Stimulated activated effector memory CD8-positive, alpha-beta T cell treated with anti-CD3 and anti-CD28 coated beads, Interleukin-12 subunit alpha, Interleukin-12 subunit beta, amount 100 ng/mL, for 72 hours (primary cell): Measurements from ENCODE around the gene CIART.

ENCODE experiments used
- ATAC-seq: fragments of 150-1000 bp; cut with Tn5 transposase; 2 replicates; pipeline ENCODE4 v1.10.0; 2021
- DNase-seq, 2 donors: peaks; one replicate each; pipeline ENCODE4 v3.0.0; 2021 to 2022; ENCODE audit warnings: low spot score in 2 of 2
- H3K27ac Mint-ChIP-seq: one replicate; pipeline ENCODE4 v1.8.0; 2022; ENCODE audit warnings: mild to moderate bottlenecking, mixed read lengths
- H3K36me3 Mint-ChIP-seq: one replicate; pipeline ENCODE4 v1.8.0; 2022; ENCODE audit warnings: mild to moderate bottlenecking, mixed read lengths
- H3K4me1 Mint-ChIP-seq: one replicate; pipeline ENCODE4 v1.8.0; 2022; ENCODE audit warnings: mixed read lengths
- H3K4me3 Mint-ChIP-seq: one replicate; pipeline ENCODE4 v1.8.0; 2022; ENCODE audit warnings: mild to moderate bottlenecking, mixed read lengths
- H3K9me3 Mint-ChIP-seq: one replicate; pipeline ENCODE4 v1.8.0; 2022; ENCODE audit warnings: mixed read lengths

The CIART gene

GRCh38 chr1:150320667-150320978 is 38.3 kb downstream of the CIART start:
- H3K36me3 Mint-ChIP-seq, result peaks cover 46% of the 10 kb centered on the region
- peak overlapping the region; percentile 99 for H3K27ac Mint-ChIP-seq
- ATAC-seq (no peak), DNase-seq (peak in 1 of 2 donors; percentile 51)
- peak overlapping the region; percentile 99 for H3K4me3 Mint-ChIP-seq
- H3K9me3 Mint-ChIP-seq, result no peaks in the 10 kb centered on the region
- H3K4me1 Mint-ChIP-seq, result peaks cover 9% of the 10 kb centered on the region

- Mint-ChIP-seq H3K27ac (peak overlapping the region; percentile 99), H3K4me1 (peaks cover 14% of the 10 kb centered on the region)
- DNase-seq, result no peak
Measured at GRCh38 chr1:150321826-150322166, 39.4 kb downstream of the CIART start.

GRCh38 chr1:150322310-150322709 is 40.0 kb downstream of the CIART start:
- peak overlapping the region; percentile 99 for H3K27ac Mint-ChIP-seq
- ATAC-seq (peak; percentile 89), DNase-seq (no peak)
- peaks cover 63% of the 10 kb centered on the region for H3K36me3 Mint-ChIP-seq
- peaks cover 14% of the 10 kb centered on the region for H3K4me1 Mint-ChIP-seq
- no peaks in the 10 kb centered on the region for H3K9me3 Mint-ChIP-seq
- peak overlapping the region; percentile 99 for H3K4me3 Mint-ChIP-seq

More at GRCh38 chr1:150321826-150322166, 39.4 kb downstream of the CIART start:
- no peak for ATAC-seq
- Mint-ChIP-seq H3K36me3 (peaks cover 57% of the 10 kb centered on the region), H3K4me3 (peak overlapping the region; percentile 99), H3K9me3 (no peaks in the 10 kb centered on the region)

GRCh38 chr1:150332651-150333290 is 50.4 kb downstream of the CIART start:
- H3K4me3 Mint-ChIP-seq, result no peak overlapping the region
- no peak for DNase-seq
- H3K4me1 Mint-ChIP-seq, result peaks cover 15% of the 10 kb centered on the region
- peak; percentile 51 for ATAC-seq
- peaks cover 100% of the 10 kb centered on the region for H3K36me3 Mint-ChIP-seq
- H3K27ac Mint-ChIP-seq, result peak overlapping the region; percentile 53
- H3K9me3 Mint-ChIP-seq, result no peaks in the 10 kb centered on the region
